Vagina (tissue), 2 donors: Measurements from ENCODE around the gene SEC24A.
"Not testable (repeated sequence)": the region's sequence is repeated elsewhere in the genome, so short reads cannot be mapped to it uniquely, and the experiment has no call there.

Experiments used
- CTCF ChIP-seq, 3 experiments: fragments of 450-650 bp in 2 of 3; fragments of 200-600 bp in 1 of 3; sonication (generic) in 1 of 3; IDR thresholded peaks; one replicate each; pipeline ENCODE4 v1.5.1; 2017 to 2019; ENCODE audit warnings: antibody characterized with exemption in 3 of 3, mild to moderate bottlenecking in 2 of 3, moderate library complexity in 2 of 3
- POLR2A ChIP-seq, 2 donors: fragments of 450-650 bp; IDR thresholded peaks; one replicate each; pipeline ENCODE4 v1.6.1; 2017; ENCODE audit warnings: antibody characterized with exemption in 2 of 2, mild to moderate bottlenecking in 2 of 2, moderate library complexity in 2 of 2
- POLR2AphosphoS5 ChIP-seq, 2 donors: sonication (generic); formaldehyde crosslinking; IDR thresholded peaks; one replicate each; pipeline ENCODE4 v1.9.0; 2017; ENCODE audit warnings: antibody characterized with exemption in 2 of 2, mild to moderate bottlenecking in 2 of 2, low read depth in 1 of 2; ENCODE audit not compliant: insufficient read depth in 1 of 2

GRCh38 chr5:134767528-134768291 lies 119.1 kb downstream of the SEC24A start:
- not testable (repeated sequence) for TF ChIP-seq POLR2AphosphoS5 (IDR thresholded peaks at IDR 0.05; ENCODE audit: insufficient read depth in 1 of 2, low read depth in 1 of 2); CTCF (IDR thresholded peaks at IDR 0.05); POLR2A (IDR thresholded peaks at IDR 0.05)
